ENCODE data around the gene C8B. TPM values are rescaled to one million over a fixed set of nuclear protein-coding genes. Genes with fewer than 3 reads are reported as not detected.

C8B gene
- total RNA-seq, 1 experiment from 2014 or later = not detected

DNA sequence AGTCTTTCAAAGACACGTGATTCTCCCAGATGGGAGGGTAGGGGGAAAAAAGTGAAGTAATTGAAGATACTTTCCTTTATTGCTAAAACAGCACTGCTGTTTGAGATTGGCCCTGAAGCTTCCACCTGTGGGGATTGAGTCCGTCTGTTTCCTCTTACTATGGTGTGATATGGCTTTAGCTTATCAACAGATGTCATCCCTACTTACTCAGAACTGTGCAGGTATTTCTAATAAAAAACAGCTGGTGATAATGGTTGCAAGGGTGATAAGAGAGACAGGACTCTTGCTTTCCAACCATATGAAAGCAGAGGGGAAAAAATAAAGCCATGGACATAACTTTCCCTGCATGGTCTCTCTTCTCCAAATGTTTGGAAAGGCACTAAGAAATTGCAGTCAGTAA is 41.7 kb upstream of the C8B start:
- Histone ChIP-seq H3K79me1 (ENCODE audit: insufficient read depth, low read depth, low read length, poor library complexity, severe bottlenecking) (no peaks in the 10 kb centered on the region), H4K5ac (ENCODE audit: insufficient read length, low read depth, low read length) (no peak overlapping the region), H4K20me1 (ENCODE audit: control insufficient read depth, insufficient read depth, insufficient read length) (no peaks in the 10 kb centered on the region), H2BK20ac (ENCODE audit: low read depth, low read length, poor library complexity, severe bottlenecking) (no peak overlapping the region), H2AFZ (ENCODE audit: low read length) (no peak overlapping the region), H3K18ac (ENCODE audit: insufficient read length, low read depth, low read length) (no peak overlapping the region), H2BK5ac (ENCODE audit: insufficient read length, low read length) (no peak overlapping the region), H3K79me2 (ENCODE audit: insufficient read depth, low read length) (no peaks in the 10 kb centered on the region), H3K23me2 (ENCODE audit: insufficient read length, low read depth, low read length, poor library complexity, severe bottlenecking) (no peaks in the 10 kb centered on the region), H2AK5ac (ENCODE audit: insufficient read length, low read length) (no peak overlapping the region), H3K4ac (ENCODE audit: low read depth, low read length) (no peak overlapping the region), H4K91ac (ENCODE audit: insufficient read length, low read depth, low read length) (no peak overlapping the region), H3K14ac (ENCODE audit: insufficient read depth, low read length) (no peak overlapping the region), H3K27ac (ENCODE audit: insufficient read length, low read depth, low read length) (no peak overlapping the region), H3K9me3 (ENCODE audit: control insufficient read depth, low read depth, low read length) (no peaks in the 10 kb centered on the region), H3K4me1 (ENCODE audit: insufficient read depth, low read length) (no peaks in the 10 kb centered on the region), H3K4me2 (ENCODE audit: insufficient read depth, insufficient read length, low read length) (no peak overlapping the region), H2BK12ac (ENCODE audit: insufficient read length, low read depth, low read length) (no peak overlapping the region), H3K9ac (ENCODE audit: extremely low read depth, insufficient read length, low read length) (no peak overlapping the region), H2BK120ac (ENCODE audit: low read depth, low read length, poor library complexity, severe bottlenecking) (no peak overlapping the region), H2BK15ac (ENCODE audit: low read depth, low read length) (no peak overlapping the region), H3K23ac (ENCODE audit: insufficient read length, low read depth, low read length) (no peak overlapping the region), H3T11ph (ENCODE audit: low read length) (no peak overlapping the region), H4K8ac (replicated peaks; ENCODE audit: insufficient read length, low read depth, low read length) (no peak overlapping the region), H3K27me3 (ENCODE audit: insufficient read depth, low read length) (no peaks in the 10 kb centered on the region), H3K56ac (ENCODE audit: insufficient read length, low read depth, low read length) (no peak overlapping the region)
- DNase-seq = no peak
- H3K9me3 Mint-ChIP-seq = no peaks in the 10 kb centered on the region
- no peaks in the 10 kb centered on the region; the same call in 1 of the 2 replicates for H3K27me3 Mint-ChIP-seq (ENCODE audit: low read depth)
- no peak overlapping the region for H3K27ac Mint-ChIP-seq
- H3K36me3 Mint-ChIP-seq (ENCODE audit: insufficient read depth in 1 of 3, low read depth in 3 of 3) = no peaks in the 10 kb centered on the region
- TF ChIP-seq, protein P1, sequence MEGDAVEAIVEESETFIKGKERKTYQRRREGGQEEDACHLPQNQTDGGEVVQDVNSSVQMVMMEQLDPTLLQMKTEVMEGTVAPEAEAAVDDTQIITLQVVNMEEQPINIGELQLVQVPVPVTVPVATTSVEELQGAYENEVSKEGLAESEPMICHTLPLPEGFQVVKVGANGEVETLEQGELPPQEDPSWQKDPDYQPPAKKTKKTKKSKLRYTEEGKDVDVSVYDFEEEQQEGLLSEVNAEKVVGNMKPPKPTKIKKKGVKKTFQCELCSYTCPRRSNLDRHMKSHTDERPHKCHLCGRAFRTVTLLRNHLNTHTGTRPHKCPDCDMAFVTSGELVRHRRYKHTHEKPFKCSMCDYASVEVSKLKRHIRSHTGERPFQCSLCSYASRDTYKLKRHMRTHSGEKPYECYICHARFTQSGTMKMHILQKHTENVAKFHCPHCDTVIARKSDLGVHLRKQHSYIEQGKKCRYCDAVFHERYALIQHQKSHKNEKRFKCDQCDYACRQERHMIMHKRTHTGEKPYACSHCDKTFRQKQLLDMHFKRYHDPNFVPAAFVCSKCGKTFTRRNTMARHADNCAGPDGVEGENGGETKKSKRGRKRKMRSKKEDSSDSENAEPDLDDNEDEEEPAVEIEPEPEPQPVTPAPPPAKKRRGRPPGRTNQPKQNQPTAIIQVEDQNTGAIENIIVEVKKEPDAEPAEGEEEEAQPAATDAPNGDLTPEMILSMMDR (conservative IDR thresholded peaks at IDR 0.05) = no peak
- no peaks in the 10 kb centered on the region for H3K4me1 Mint-ChIP-seq
- no peak overlapping the region for H3K4me3 Mint-ChIP-seq
- WGBS (ENCODE audit: extremely low coverage, insufficient read length, low lambda C conversion rate) = no CpG with 5 or more reads among the region's 2 CpGs

Data from H9 (cell line).